ENCODE measurements around the gene IL1RAPL2. TPM values are rescaled to one million over a fixed set of nuclear protein-coding genes. Genes with fewer than 3 reads are reported as not detected.

The IL1RAPL2 gene
- total and polyA plus RNA-seq, 2 of the 8 experiments (the other 6 are each of a cell fraction or from before 2014, with no cell fraction given) = 0.20 to 1.3 TPM

DNA sequence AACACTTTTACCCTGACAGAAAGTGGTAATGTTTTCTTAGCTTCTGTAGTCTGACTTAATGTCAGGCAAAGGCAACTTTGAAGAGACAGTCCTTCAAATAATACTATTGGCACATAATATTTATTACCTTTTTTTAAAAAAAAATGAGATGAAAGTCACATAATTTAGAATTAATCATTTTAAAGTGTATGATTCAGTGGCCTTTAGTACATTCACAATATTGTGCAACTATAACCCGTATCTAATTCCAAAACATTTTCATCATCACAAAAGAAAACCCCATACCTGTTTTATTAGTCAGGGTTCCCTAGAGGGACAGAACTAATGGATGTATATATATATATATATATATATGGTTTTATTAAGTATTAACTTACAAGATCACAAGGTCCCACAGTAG, 749.2 kb downstream of the IL1RAPL2 start (continued):
- TF ChIP-seq KDM1A (IDR thresholded peaks at IDR 0.05; ENCODE audit: borderline replicate concordance, low read length) (no peak), BCL11A (IDR thresholded peaks at IDR 0.05; ENCODE audit: low read depth in 2 of 2, low read length in 2 of 2) (no peak), NRF1 (IDR thresholded peaks at IDR 0.05; ENCODE audit: low read depth, low read length) (no peak), RXRA (IDR thresholded peaks at IDR 0.05; ENCODE audit: insufficient read depth, low read depth, low read length) (no peak)

Data from H1 (cell line).